Amygdala (tissue), 56 donors: ENCODE data around the gene FCF1.

Source experiments
- DNase-seq, 56 donors: peaks; one replicate each; lab custom pipeline; 2025; lab: John Stamatoyannopoulos, UW

Gene FCF1, protein sequence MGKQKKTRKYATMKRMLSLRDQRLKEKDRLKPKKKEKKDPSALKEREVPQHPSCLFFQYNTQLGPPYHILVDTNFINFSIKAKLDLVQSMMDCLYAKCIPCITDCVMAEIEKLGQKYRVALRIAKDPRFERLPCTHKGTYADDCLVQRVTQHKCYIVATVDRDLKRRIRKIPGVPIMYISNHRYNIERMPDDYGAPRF

DNA sequence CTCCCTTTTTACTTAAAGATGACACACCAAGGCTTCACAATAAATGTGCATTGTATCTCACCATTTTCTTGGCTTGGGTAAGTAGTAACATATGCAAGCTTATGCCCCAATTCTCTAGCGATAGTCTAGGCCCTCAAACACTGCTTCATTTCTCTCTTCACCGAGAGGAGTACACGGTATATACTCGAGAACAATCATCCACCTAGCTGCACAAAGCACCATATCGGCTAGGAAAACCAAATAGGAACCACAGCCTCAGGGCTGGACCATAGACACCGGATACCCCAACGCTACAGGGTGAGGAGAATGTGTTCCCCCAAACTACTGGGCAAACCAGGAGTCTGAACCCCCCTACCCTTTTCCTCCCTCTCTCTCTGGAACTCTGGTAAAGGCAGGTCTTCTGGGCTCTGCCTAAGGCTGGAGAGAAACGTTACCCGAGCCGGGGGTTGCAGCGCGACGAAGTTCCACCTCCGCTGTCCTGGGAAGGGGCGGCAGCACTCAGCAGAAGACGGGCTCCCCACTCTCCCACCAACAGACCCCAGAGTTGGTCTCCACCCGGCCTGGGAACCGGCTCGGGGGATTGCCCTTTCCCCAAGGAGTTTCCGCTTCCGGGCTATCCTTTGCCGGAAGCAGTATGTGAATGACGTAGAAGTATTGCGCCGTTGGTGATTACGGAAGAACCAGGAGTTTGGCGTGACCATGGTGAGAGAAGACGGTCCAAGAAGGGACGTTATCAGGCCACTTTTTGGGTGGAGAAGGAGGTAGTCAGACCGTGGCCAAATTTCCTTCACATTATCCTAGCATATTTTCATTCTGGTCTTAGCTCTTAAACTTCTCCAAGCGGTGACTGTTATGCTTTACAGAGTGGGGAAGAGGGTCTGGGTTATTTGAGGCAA, at the start of gene FCF1, which contains the start of gene AREL1:
FCF1 (plus strand) TSS at position 646 of the 896 bp plus-strand sequence; CDS start at position 700, 54 bp downstream.
AREL1 (minus strand) TSS at position 582 of the 896 bp plus-strand sequence. CDS start 27,465 bp downstream, outside the sequence.
- DNase-seq, result no peak

GRCh38 chr14:74663884-74664283, 49.1 kb upstream of the FCF1 start:
- DNase-seq, result no peak

DNA sequence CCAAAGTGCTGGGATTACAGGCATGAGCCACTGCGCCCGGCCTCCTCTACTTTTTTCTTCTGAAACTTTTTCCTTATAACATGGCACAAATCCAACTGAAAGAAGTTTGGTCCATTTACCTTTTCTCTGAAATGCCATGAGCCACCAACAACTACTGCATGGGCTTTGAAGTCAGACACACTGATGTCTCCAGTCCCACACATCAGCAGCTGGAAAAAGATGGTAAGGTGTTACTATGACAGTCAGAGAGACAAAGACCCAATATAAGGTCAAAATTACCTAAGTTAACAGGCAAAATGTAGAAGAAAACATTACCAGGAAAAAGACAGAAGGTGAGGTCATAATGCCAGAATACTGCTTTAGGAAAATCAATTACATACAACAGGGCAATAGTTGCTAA, 48.2 kb upstream of the FCF1 start:
- DNase-seq, result no peak

- DNase-seq, result no peak
Measured at GRCh38 chr14:74667758-74668157, 45.2 kb upstream of the FCF1 start.

- DNase-seq, result no peak
Measured at GRCh38 chr14:74669256-74669655, 43.7 kb upstream of the FCF1 start.

DNA sequence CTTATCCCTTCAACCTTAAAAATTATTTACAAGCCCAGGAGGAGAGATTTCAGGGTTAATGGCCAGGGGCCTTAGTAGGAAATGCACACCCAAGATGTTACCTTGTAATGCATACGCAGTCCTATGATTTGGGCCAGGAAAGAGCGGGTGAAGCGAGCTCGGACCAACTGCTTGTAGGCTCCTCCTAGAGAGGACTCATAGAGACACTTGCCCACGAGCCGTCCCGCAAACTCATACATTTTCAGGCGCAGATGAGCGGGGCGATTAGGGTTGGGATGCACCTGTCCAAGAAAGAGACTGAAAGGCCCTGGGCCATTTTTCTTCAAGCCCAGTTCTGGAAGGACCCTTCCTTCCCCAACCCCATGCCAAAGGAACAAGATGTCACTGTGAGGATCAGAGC, 43.1 kb upstream of the FCF1 start:
- DNase-seq, result no peak

GRCh38 chr14:74670726-74671411, 42.1 kb upstream of the FCF1 start:
- DNase-seq, result no peak

GRCh38 chr14:74671789-74672188, 41.2 kb upstream of the FCF1 start:
- no peak for DNase-seq

DNA sequence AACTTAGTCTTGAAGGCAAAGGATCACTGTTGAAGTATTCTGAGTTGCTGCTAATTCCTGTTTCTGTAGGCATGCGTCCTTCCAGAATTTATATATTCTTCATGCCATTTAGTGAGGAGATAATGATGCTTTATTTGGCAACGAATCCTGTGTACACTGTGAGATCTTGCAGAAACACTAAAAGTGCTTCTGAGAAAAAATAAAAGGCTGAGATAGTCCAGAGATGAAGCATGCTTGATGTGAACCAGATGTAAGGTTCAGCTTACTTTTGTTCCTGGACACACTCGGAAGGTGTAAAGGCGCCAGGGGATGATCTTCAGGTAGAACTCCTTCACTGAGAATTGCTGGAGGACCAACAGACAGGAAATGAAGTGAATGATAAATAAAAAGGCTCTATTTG, 39.2 kb upstream of the FCF1 start:
- no peak for DNase-seq

DNA sequence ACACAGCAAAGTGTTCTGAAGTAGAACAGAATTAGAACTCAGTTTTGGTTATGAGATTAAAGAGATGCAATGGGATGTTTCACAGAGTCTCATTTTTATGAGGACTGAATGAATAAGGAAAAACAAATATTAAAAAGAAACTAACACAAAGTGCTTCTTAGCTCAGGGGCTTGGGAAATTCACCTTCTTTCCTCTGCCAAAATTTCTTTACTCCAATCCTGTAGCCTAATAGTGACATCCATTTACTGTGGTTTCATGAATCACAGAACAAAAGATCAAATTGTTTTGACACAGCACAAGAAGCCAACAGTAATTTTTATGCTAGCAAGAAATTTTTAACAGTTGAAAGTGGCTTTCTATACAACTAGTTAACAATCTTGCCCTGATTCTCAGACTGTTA, 37.7 kb upstream of the FCF1 start:
- no peak for DNase-seq

- peak in 32 of 56 donors; percentile 0 to 54 (median 16) for DNase-seq
Measured at GRCh38 chr14:74682169-74682952, 30.6 kb upstream of the FCF1 start.

GRCh38 chr14:74683406-74683805, 29.5 kb upstream of the FCF1 start:
- no peak for DNase-seq

GRCh38 chr14:74684434-74684833, 28.5 kb upstream of the FCF1 start:
- no peak for DNase-seq

- DNase-seq, result no peak
Measured at GRCh38 chr14:74685056-74685455, 27.9 kb upstream of the FCF1 start.

- no peak for DNase-seq
Measured at GRCh38 chr14:74685921-74686678, 26.8 kb upstream of the FCF1 start.

DNA sequence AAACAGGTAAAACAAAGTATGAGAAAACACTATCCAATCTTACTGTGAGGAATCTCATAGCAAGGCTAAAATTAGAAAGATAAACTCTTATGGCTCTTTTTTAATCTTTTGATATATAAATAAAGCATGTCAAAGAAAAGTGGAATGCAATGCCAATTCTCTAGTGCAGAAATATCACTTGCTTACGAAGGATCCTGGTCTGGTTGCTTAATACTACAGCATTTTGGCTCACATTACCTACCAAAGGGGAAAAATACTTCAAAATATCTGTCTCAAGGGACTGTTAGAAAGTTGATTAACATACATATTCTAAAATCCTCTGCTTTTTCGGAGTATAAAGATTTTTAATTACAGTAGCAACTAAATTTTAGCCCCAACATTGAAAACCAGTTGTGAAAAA, 21.5 kb upstream of the FCF1 start:
- no peak for DNase-seq

DNA sequence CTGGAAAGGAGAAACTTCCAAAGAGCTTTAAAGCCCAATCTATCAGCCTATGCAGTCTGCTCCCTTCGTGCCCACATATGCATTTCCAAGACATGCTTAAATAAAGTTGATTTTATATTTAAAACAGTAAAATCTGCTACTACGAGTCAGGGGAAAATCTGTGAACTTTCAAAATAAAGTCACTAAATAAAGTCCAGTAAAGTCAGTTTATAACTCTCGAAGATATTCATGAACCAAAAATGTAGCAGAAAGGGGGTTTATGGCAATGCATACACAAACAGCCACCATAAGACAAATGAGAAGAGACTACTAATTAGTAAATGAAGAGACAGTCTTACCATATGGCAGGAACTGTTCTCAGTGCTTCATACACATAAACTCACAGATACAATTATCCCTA, 19.8 kb upstream of the FCF1 start:
- DNase-seq, result no peak

- no peak for DNase-seq
Measured at GRCh38 chr14:74695406-74695805, 17.5 kb upstream of the FCF1 start.

- no peak for DNase-seq
Measured at GRCh38 chr14:74697011-74697410, 15.9 kb upstream of the FCF1 start.

GRCh38 chr14:74697543-74697942, 15.4 kb upstream of the FCF1 start:
- DNase-seq, result no peak
